ENCODE measurements around the gene DKK3. TPM values are rescaled to one million over a fixed set of nuclear protein-coding genes. Genes with fewer than 3 reads are reported as not detected.
A peak's percentile ranks its signal among the peaks of the same experiment; 100 is the strongest.

DKK3 gene
- polyA plus RNA-seq, 1 of the 3 experiments (the other 2 are of a cell fraction) = 1,174 TPM

DNA sequence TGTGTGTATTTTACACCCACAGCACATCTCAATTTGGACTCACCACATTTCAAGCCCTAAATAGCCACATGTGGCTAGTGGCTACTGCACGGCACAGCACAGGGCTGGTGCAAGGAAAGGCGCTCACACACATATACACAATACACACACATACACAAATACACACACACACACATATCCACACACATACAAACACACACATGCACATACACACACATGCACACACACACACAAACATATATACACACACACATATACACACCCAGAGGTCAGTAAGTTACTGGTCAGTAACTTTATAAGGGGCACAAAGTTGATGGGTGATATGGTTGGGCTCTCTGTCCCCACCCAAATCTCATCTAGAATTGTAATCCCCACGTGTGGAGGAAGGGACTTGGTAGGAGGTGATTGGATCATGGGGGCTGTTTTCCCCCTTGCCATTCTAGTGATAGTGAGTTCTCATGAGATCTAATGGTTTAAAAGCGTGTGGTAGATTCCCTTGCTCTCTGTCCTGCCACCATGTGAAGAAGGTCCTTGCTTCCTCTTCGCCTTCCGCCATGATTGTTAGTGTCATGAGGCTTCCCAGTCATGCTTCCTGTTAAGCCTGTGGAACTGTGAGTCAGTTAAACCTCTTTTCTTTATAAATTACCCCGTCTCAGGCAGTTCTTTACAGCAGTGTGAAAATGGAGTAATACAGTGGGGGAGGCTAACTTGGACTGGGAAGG is 37.6 kb upstream of the DKK3 start:
- peak overlapping the region; percentile 65; the same call in 1 of the 2 replicates for H2AFZ ChIP-seq (ENCODE audit: low read depth)
- peak overlapping the region in 1 of 2 experiments; percentile 64; a peak in 2 of 4 replicates for H3K27ac ChIP-seq (ENCODE audit: low read depth in 2 of 2, low read length in 1 of 2)
- no peak for DNase-seq
- no peaks in the 10 kb centered on the region for H3K27me3 ChIP-seq (ENCODE audit: insufficient read depth)
- ChIA-PET CTCF (interaction anchor here (0.8 to 17.0 kb wide), 15 partner anchors 15 to 254 kb away, joined by 3 to 488 read pairs (median 5); partner anchors contain the start of gene USP47), POLR2A (no interaction called here)
- no peaks in the 10 kb centered on the region for H4K20me1 ChIP-seq (ENCODE audit: insufficient read depth)
- H3K79me2 ChIP-seq (ENCODE audit: insufficient read depth) = no peaks in the 10 kb centered on the region
- no peaks in the 10 kb centered on the region for H3K9me3 ChIP-seq
- H3K4me2 ChIP-seq = no peak overlapping the region
- no peaks in the 10 kb centered on the region for H3K36me3 ChIP-seq (replicated peaks in 1 of 2; ENCODE audit: control insufficient read depth in 1 of 2, insufficient read depth in 2 of 2, low read length in 1 of 2)
- H3K4me1 ChIP-seq (ENCODE audit: control insufficient read depth in 1 of 2, insufficient read depth in 2 of 2, low read depth in 1 of 2, low read length in 1 of 2) = peaks cover 6 to 16% of the 10 kb centered on the region in 2 experiments; a peak in 3 of 4 replicates
- H3K9me2 ChIP-seq = no peaks in the 10 kb centered on the region
- 80% methylated on average over 7 of the region's 7 CpGs for WGBS (ENCODE audit: low lambda C conversion rate)
- H3K4me3 ChIP-seq (ENCODE audit: low read depth in 2 of 2, low read length in 1 of 2) = no peak overlapping the region
- TF ChIP-seq, protein P1, sequence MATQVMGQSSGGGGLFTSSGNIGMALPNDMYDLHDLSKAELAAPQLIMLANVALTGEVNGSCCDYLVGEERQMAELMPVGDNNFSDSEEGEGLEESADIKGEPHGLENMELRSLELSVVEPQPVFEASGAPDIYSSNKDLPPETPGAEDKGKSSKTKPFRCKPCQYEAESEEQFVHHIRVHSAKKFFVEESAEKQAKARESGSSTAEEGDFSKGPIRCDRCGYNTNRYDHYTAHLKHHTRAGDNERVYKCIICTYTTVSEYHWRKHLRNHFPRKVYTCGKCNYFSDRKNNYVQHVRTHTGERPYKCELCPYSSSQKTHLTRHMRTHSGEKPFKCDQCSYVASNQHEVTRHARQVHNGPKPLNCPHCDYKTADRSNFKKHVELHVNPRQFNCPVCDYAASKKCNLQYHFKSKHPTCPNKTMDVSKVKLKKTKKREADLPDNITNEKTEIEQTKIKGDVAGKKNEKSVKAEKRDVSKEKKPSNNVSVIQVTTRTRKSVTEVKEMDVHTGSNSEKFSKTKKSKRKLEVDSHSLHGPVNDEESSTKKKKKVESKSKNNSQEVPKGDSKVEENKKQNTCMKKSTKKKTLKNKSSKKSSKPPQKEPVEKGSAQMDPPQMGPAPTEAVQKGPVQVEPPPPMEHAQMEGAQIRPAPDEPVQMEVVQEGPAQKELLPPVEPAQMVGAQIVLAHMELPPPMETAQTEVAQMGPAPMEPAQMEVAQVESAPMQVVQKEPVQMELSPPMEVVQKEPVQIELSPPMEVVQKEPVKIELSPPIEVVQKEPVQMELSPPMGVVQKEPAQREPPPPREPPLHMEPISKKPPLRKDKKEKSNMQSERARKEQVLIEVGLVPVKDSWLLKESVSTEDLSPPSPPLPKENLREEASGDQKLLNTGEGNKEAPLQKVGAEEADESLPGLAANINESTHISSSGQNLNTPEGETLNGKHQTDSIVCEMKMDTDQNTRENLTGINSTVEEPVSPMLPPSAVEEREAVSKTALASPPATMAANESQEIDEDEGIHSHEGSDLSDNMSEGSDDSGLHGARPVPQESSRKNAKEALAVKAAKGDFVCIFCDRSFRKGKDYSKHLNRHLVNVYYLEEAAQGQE (IDR thresholded peaks at IDR 0.05; ENCODE audit: low read depth, low read length) = no peak
- TF ChIP-seq ELF1 (IDR thresholded peaks at IDR 0.05) (no peak), MEF2A (IDR thresholded peaks at IDR 0.05; ENCODE audit: borderline replicate concordance, low read depth) (no peak), FOXM1 (IDR thresholded peaks at IDR 0.05; ENCODE audit: low read depth) (no peak), GATA2 (CRISPR knock-in tag; IDR thresholded peaks at IDR 0.05) (no peak), POLR2AphosphoS5 (IDR thresholded peaks at IDR 0.05; ENCODE audit: low read depth, low read length) (no peak), RFX5 (IDR thresholded peaks at IDR 0.05; ENCODE audit: low read length) (no peak), JUND (IDR thresholded peaks at IDR 0.05) (no peak)
- peak overlapping the region; percentile 6; the same call in 1 of the 2 replicates for H3K9ac ChIP-seq
- peaks cover 37% of the 10 kb centered on the region for H3F3A ChIP-seq (replicated peaks; ENCODE audit: insufficient read depth)

DNA sequence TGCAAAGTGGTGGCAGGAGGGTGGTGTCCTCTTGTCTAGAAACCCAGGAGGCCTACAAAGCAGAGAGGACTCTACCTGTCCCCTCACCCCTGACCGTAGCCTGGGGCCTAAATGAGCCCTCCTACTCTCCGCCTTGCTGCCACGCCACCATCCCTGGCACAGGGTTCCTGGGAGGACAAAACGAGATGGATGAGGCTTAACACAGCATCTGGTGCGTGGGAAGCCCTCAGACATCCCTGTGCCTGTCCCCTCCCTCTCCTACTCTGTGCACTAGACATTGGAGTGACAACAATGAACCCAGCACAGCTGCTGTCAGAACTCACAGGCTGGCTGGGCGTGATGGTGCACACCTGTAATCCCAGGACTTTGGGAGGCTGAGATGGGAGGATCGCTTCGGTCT is 36.4 kb upstream of the DKK3 start:
- WGBS (ENCODE audit: low lambda C conversion rate) = 90% methylated on average over 3 of the region's 8 CpGs
- Histone ChIP-seq H3K4me1 (ENCODE audit: control insufficient read depth in 1 of 2, insufficient read depth in 2 of 2, low read depth in 1 of 2, low read length in 1 of 2) (peaks cover 6 to 16% of the 10 kb centered on the region in 2 experiments; a peak in 3 of 4 replicates), H3K9me2 (no peaks in the 10 kb centered on the region), H3K79me2 (ENCODE audit: insufficient read depth) (no peaks in the 10 kb centered on the region), H3K4me3 (ENCODE audit: low read depth in 2 of 2, low read length in 1 of 2) (peak overlapping the region in 1 of 2 experiments; percentile 29; a peak in 1 of 4 replicates), H3K27ac (ENCODE audit: low read depth in 2 of 2, low read length in 1 of 2) (peak overlapping the region; percentile 53 to 96; a peak in 3 of 4 replicates), H4K20me1 (ENCODE audit: insufficient read depth) (no peaks in the 10 kb centered on the region), H3K36me3 (replicated peaks in 1 of 2; ENCODE audit: control insufficient read depth in 1 of 2, insufficient read depth in 2 of 2, low read length in 1 of 2) (no peaks in the 10 kb centered on the region), H3K4me2 (peak overlapping the region; percentile 69), H3K9ac (peak overlapping the region; percentile 74), H2AFZ (ENCODE audit: low read depth) (peak overlapping the region; percentile 66; the same call in 1 of the 2 replicates), H3K9me3 (no peaks in the 10 kb centered on the region), H3F3A (replicated peaks; ENCODE audit: insufficient read depth) (peaks cover 37% of the 10 kb centered on the region), H3K27me3 (ENCODE audit: insufficient read depth) (no peaks in the 10 kb centered on the region)
- ChIA-PET CTCF (interaction anchor here (0.6 to 17.0 kb wide), 65 partner anchors 8 to 1111 kb away, joined by 3 to 488 read pairs (median 5); partner anchors contain the start of genes DKK3 and USP47), POLR2A (no interaction called here)
- no peak for DNase-seq
- TF ChIP-seq, protein P2, sequence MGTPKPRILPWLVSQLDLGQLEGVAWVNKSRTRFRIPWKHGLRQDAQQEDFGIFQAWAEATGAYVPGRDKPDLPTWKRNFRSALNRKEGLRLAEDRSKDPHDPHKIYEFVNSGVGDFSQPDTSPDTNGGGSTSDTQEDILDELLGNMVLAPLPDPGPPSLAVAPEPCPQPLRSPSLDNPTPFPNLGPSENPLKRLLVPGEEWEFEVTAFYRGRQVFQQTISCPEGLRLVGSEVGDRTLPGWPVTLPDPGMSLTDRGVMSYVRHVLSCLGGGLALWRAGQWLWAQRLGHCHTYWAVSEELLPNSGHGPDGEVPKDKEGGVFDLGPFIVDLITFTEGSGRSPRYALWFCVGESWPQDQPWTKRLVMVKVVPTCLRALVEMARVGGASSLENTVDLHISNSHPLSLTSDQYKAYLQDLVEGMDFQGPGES (IDR thresholded peaks at IDR 0.05; ENCODE audit: low read depth, low read length) = no peak
- TF ChIP-seq, protein P3, sequence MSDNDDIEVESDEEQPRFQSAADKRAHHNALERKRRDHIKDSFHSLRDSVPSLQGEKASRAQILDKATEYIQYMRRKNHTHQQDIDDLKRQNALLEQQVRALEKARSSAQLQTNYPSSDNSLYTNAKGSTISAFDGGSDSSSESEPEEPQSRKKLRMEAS (IDR thresholded peaks at IDR 0.05; ENCODE audit: low read depth) = no peak
- no peak for TF ChIP-seq FOSL2 (IDR thresholded peaks at IDR 0.05; ENCODE audit: borderline replicate concordance, low read depth)
- no peak for TF ChIP-seq TAF1 (IDR thresholded peaks at IDR 0.05; ENCODE audit: borderline replicate concordance, low read depth, low read length)
- TF ChIP-seq MXI1 (IDR thresholded peaks at IDR 0.05; ENCODE audit: low read depth, low read length) = no peak
- TF ChIP-seq, protein P4, sequence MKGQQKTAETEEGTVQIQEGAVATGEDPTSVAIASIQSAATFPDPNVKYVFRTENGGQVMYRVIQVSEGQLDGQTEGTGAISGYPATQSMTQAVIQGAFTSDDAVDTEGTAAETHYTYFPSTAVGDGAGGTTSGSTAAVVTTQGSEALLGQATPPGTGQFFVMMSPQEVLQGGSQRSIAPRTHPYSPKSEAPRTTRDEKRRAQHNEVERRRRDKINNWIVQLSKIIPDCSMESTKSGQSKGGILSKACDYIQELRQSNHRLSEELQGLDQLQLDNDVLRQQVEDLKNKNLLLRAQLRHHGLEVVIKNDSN (IDR thresholded peaks at IDR 0.05; ENCODE audit: borderline replicate concordance, low read depth) = no peak
- no peak for TF ChIP-seq MEF2A (IDR thresholded peaks at IDR 0.05; ENCODE audit: borderline replicate concordance, low read depth)
- no peak for TF ChIP-seq NFIC (IDR thresholded peaks at IDR 0.05; ENCODE audit: borderline replicate concordance)
- TF ChIP-seq, protein P5, sequence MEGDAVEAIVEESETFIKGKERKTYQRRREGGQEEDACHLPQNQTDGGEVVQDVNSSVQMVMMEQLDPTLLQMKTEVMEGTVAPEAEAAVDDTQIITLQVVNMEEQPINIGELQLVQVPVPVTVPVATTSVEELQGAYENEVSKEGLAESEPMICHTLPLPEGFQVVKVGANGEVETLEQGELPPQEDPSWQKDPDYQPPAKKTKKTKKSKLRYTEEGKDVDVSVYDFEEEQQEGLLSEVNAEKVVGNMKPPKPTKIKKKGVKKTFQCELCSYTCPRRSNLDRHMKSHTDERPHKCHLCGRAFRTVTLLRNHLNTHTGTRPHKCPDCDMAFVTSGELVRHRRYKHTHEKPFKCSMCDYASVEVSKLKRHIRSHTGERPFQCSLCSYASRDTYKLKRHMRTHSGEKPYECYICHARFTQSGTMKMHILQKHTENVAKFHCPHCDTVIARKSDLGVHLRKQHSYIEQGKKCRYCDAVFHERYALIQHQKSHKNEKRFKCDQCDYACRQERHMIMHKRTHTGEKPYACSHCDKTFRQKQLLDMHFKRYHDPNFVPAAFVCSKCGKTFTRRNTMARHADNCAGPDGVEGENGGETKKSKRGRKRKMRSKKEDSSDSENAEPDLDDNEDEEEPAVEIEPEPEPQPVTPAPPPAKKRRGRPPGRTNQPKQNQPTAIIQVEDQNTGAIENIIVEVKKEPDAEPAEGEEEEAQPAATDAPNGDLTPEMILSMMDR (IDR thresholded peaks at IDR 0.05) = no peak
- TF ChIP-seq RAD21 (IDR thresholded peaks at IDR 0.05; ENCODE audit: low read length) = no peak
- TF ChIP-seq ELF1 (IDR thresholded peaks at IDR 0.05) = no peak
- TF ChIP-seq POLR2AphosphoS5 (IDR thresholded peaks at IDR 0.05; ENCODE audit: low read depth, low read length) = no peak
- no peak for TF ChIP-seq YY1 (IDR thresholded peaks at IDR 0.05; ENCODE audit: low read depth)
- no peak for TF ChIP-seq FOXM1 (IDR thresholded peaks at IDR 0.05; ENCODE audit: low read depth)
- no peak for TF ChIP-seq JUND (IDR thresholded peaks at IDR 0.05)
- TF ChIP-seq EZH2phosphoT487 (IDR thresholded peaks at IDR 0.05; ENCODE audit: borderline replicate concordance, low read depth) = no peak
